ENCODE data around the gene TMPRSS3.

The TMPRSS3 gene

DNA sequence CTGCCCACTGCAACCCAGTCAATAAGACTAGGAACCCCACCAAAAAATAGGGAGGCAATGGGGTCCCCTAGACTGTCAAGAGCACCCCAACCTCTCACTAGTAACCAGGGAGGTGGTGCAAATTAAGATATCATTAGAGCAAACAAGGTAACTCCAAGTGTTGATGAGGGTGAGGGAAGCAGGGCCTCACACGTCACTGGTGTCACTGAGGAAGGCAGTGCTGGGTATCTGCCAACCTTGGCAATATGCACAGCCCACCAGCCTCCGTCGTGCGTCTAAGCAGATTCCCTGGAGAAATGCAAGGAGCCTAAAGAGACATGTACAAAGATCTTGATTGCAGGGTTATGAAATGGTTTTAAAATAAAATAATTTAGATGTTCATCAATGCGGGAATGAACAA, 11.6 kb upstream of the TMPRSS3 start:
- DNase-seq, result no peak
- no peaks in the 10 kb centered on the region for H3K27me3 Mint-ChIP-seq
- peaks cover 55% of the 10 kb centered on the region for H3K36me3 Mint-ChIP-seq (ENCODE audit: low read depth)
- peak overlapping the region; percentile 95 for H3K4me3 Mint-ChIP-seq
- H3K9me3 Mint-ChIP-seq, result no peaks in the 10 kb centered on the region
- peaks cover 58% of the 10 kb centered on the region for H3K4me1 Mint-ChIP-seq (ENCODE audit: low read depth)
- peak overlapping the region; percentile 98 for H3K27ac Mint-ChIP-seq

DNA sequence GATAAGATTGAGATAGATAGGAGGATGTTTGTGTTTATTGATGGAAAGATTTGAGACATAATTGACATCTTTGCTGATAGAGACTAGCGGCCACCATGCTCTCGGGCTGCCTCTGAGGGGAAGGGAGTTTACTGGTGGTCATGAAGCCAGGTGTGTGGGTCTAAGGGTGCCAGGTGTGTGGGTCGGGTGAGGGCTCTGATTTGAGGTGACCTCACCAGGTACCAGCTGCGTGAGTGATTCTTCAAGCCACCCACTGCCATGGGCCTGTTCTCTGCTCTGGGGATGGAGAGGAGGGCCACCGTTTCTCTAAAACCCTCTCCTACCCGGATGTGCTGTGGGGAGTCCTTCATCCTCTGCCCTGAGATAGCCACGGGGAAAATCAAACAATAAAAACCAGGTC, 11.0 kb upstream of the TMPRSS3 start:
- Mint-ChIP-seq H3K27me3 (no peaks in the 10 kb centered on the region), H3K9me3 (peaks cover 4% of the 10 kb centered on the region), H3K4me3 (peak overlapping the region; percentile 95), H3K27ac (peak overlapping the region; percentile 98), H3K36me3 (ENCODE audit: low read depth) (peaks cover 59% of the 10 kb centered on the region), H3K4me1 (ENCODE audit: low read depth) (peaks cover 63% of the 10 kb centered on the region)
- DNase-seq, result peak; percentile 47

DNA sequence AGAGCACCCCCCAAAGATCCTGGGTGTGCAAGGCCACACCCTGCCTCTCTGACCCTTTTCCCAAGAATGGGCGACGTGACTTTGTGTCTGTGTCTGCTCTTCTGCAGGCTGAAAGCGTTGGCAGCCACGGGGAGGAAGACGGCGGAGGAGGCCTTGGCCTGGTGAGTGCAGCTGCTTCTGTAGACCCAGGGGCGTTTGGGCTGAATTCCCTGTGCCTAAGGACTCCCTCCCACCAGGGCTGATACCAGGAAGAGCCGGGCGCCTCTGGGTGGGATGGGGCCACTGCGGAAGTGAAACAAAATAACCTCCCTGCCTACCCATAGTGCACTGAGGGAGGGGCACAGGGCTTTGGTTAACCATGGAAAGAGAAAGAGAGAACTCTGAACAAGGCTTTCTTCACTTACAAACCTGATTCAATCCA, 10.4 kb upstream of the TMPRSS3 start:
- peaks cover 69% of the 10 kb centered on the region for H3K4me1 Mint-ChIP-seq (ENCODE audit: low read depth)
- H3K27me3 Mint-ChIP-seq, result no peaks in the 10 kb centered on the region
- H3K4me3 Mint-ChIP-seq, result peak overlapping the region; percentile 95
- H3K9me3 Mint-ChIP-seq, result peaks cover 9% of the 10 kb centered on the region
- peak; percentile 78 for DNase-seq
- H3K27ac Mint-ChIP-seq, result peak overlapping the region; percentile 98
- peaks cover 64% of the 10 kb centered on the region for H3K36me3 Mint-ChIP-seq (ENCODE audit: low read depth)

DNA sequence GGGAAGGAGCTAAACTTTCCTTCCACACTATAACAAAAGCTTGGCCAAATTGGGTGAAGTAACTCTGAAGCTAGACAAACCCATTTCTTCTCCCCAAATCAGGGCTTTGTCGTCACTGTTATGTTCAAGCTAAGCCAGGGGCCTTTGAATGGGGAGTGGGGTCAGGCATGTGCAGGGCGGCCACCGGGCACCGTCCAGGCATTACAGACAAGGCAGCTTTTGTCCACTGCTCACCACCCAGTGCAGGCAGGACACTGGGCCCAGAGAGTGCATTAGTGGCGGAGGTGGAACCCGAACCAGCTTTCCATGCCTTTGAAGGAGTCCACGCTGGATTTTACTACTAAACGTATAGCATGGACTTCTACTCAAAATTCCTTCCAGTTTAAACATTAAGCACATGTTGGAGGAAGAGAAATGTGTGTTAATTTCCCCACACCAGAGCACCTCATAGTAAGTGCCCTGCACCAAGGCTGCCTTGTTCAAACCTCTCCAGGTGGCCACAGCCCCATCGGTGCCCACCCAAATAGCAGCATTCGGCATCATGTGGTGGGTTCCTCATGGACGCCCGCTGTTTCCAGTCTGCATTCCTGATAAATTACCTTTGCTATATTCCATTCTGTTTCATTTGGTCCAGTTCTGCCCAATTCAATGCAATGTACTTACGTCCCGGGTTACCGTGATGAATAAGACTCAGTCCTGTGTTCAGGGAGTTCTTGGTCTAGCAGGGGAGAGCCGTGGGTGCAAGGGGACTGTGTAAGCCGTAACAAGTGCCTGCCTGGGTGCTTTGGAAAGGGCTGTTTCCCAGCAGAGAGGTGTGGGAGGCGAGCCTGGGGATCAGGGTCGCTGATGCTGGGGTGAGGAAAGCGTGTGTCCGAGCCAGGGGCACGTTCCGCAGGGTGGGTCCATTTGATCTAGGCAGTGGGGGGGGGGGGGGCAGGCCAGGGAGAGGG, 9.5 kb upstream of the TMPRSS3 start:
- H3K4me3 Mint-ChIP-seq, result peak overlapping the region; percentile 95
- no peaks in the 10 kb centered on the region for H3K27me3 Mint-ChIP-seq
- H3K36me3 Mint-ChIP-seq (ENCODE audit: low read depth), result peaks cover 64% of the 10 kb centered on the region
- peak overlapping the region; percentile 98 for H3K27ac Mint-ChIP-seq
- peak; percentile 62 for DNase-seq
- peaks cover 76% of the 10 kb centered on the region for H3K4me1 Mint-ChIP-seq (ENCODE audit: low read depth)
- H3K9me3 Mint-ChIP-seq, result peaks cover 9% of the 10 kb centered on the region

DNA sequence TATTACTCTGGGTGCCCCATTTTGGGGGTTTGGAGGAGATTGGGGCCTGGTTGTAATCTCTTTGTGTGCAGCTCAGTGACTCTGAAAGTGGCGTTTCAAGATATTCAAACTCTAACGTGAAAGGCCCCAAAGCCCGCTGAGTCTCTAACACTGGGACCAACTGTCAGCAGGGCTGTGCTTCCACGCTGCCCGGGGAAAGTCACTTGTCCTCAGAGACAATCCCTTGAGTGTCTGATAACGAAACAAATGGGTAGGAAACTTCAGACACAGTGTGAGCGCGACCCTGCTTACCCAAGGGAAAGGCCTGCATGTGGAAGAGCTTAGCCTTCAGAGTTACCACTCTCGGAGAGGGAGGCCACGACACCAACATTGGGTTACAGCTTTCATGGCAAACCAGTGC, 8.7 kb upstream of the TMPRSS3 start:
- peaks cover 75% of the 10 kb centered on the region for H3K4me1 Mint-ChIP-seq (ENCODE audit: low read depth)
- no peaks in the 10 kb centered on the region for H3K27me3 Mint-ChIP-seq
- H3K36me3 Mint-ChIP-seq (ENCODE audit: low read depth), result peaks cover 64% of the 10 kb centered on the region
- peak; percentile 72 for DNase-seq
- peak overlapping the region; percentile 95 for H3K4me3 Mint-ChIP-seq
- peaks cover 9% of the 10 kb centered on the region for H3K9me3 Mint-ChIP-seq
- peak overlapping the region; percentile 98 for H3K27ac Mint-ChIP-seq

DNA sequence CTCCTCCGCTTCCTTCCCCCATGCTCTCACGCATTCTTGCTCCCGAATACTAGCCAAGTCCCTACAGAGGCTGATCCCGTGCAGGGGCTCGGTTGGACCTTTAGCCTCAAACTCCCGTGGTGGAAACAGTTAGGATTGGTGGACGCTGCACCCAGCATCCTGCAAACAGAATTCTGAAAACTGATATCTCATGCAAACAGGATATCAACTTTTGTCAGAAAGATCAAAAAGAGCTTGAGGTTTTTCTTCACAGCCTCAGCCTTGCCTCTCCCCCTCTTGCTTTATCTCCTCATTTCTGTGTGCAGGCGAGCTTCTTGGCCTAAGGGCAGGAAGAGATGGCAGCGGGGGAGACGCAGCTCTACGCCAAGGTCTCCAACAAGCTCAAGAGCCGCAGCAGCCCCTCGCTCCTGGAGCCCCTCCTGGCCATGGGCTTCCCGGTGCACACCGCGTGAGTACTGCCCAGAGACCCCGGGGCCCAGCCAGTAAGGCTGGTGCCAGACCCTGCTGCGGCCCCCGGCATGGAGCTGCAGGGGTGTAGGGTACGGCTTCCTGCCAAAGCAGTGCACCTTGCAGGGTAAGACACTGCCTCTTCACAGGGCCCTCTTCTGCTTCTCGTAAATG, 7.9 kb upstream of the TMPRSS3 start, which contains the start of gene UBASH3A:
TSS of gene UBASH3A (plus strand) at position 292 of the 621 bp plus-strand sequence. CDS start at position 336, 44 bp downstream.
- Mint-ChIP-seq H3K27ac (peak within 1 kb of the TSS; percentile 98), H3K36me3 (ENCODE audit: low read depth) (peaks cover 64% of the 10 kb centered on the region), H3K4me3 (peak within 1 kb of the TSS; percentile 95), H3K27me3 (no peaks in the 10 kb centered on the region), H3K4me1 (ENCODE audit: low read depth) (peaks cover 76% of the 10 kb centered on the region), H3K9me3 (peaks cover 9% of the 10 kb centered on the region)
- peak; percentile 73 for DNase-seq

DNA sequence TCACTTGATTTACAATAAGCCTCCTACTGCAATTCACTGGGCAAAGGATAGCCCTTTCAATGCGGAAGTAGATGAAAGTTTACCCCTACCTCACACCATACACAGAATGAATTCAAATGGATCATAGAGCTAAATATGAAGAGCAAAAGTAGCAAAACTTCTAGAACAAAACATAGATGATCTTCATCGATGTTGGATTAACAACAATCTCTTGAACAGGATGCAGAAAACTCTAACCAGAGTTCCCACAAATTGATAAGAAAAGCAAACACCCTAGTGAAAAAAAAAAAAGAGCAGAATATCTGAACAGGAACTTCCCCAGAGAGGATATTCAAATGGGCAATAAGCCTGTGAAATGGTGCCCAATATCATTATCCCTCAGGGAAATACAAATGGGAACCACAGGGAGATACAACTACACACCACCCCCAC, 6.0 kb upstream of the TMPRSS3 start:
- Mint-ChIP-seq H3K4me1 (ENCODE audit: low read depth) (peaks cover 73% of the 10 kb centered on the region), H3K27me3 (no peaks in the 10 kb centered on the region), H3K9me3 (peaks cover 9% of the 10 kb centered on the region), H3K36me3 (ENCODE audit: low read depth) (peaks cover 48% of the 10 kb centered on the region), H3K27ac (peak overlapping the region; percentile 81), H3K4me3 (peak overlapping the region; percentile 21)
- DNase-seq, result no peak

DNA sequence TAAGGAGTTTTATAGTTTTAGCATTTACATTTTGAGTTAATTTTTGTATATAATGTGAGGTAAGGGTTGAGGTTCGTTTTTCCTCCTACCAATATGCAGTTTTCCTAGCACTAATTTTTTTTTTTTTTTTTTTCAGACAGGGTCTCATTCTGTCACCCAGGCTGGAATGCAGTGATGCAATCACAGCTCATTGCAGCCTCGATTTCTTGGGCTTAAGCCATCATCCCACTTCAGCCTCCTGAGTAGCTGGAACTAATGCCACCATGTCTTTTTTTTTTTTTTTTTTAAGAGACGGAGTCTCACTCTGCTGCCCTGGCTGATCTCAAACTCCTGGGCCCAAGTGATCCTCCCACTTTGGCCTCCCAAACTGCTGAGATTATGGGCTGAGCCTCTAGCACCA, 5.3 kb upstream of the TMPRSS3 start:
- H3K36me3 Mint-ChIP-seq (ENCODE audit: low read depth), result peaks cover 42% of the 10 kb centered on the region
- H3K4me3 Mint-ChIP-seq, result peak overlapping the region; percentile 21
- H3K4me1 Mint-ChIP-seq (ENCODE audit: low read depth), result peaks cover 71% of the 10 kb centered on the region
- no peaks in the 10 kb centered on the region for H3K27me3 Mint-ChIP-seq
- peak overlapping the region; percentile 81 for H3K27ac Mint-ChIP-seq
- peaks cover 9% of the 10 kb centered on the region for H3K9me3 Mint-ChIP-seq
- DNase-seq, result peak; percentile 2

DNA sequence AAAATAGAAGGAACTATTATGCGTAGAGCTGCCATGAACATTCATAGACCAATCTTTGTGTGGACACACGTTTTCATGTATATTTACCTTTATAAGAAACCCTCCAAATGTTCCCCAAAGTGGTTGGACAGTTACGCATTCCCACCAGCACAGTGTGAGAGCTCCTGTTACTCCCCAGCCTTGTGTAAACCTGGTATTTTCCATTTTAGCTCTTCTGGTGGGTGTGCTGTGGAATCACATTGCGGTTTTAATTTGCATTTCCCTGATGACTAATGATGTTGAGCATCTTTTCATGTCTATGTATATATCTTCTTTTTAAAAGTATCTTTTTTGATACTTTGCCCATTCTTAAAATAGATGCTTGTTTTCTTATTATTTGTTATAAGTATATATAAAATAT, 4.7 kb upstream of the TMPRSS3 start:
- DNase-seq, result peak; percentile 32
- Mint-ChIP-seq H3K27ac (peak overlapping the region; percentile 90), H3K9me3 (peaks cover 9% of the 10 kb centered on the region), H3K4me3 (peak overlapping the region; percentile 53), H3K27me3 (no peaks in the 10 kb centered on the region), H3K4me1 (ENCODE audit: low read depth) (peaks cover 69% of the 10 kb centered on the region), H3K36me3 (ENCODE audit: low read depth) (peaks cover 35% of the 10 kb centered on the region)

DNA sequence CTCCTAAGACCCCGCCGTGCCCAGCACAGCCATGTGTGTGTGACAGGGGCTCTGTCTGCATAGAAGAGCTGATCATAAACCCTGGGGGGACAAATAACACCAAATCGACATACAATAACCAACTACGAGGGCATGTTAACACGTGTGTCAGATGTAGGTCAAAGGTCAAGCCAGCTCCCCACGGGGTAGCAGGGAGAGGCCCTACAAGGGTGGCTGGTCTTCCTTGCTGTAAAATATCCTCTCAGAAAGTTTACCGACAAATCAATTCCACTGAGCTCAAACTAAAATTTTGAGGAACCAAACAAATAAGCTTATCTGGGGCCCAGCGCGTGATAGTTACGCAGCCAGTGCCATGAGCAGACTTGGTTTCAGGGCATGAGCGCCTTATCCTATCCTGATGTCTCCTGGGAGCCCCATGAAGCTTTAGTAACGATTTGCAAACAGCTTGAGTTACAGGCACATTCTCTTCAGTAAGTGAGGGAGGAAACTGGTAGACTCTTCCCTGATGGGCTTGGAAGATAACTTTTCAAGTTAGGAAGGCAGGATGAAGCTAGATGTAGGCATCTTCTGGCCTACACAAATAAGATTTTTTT, 2.7 kb upstream of the TMPRSS3 start:
- peaks cover 9% of the 10 kb centered on the region for H3K9me3 Mint-ChIP-seq
- H3K27me3 Mint-ChIP-seq, result no peaks in the 10 kb centered on the region
- peak overlapping the region; percentile 34 for H3K27ac Mint-ChIP-seq
- H3K36me3 Mint-ChIP-seq (ENCODE audit: low read depth), result peaks cover 20% of the 10 kb centered on the region
- peak; percentile 33 for DNase-seq
- peaks cover 75% of the 10 kb centered on the region for H3K4me1 Mint-ChIP-seq (ENCODE audit: low read depth)
- no peak overlapping the region for H3K4me3 Mint-ChIP-seq

DNA sequence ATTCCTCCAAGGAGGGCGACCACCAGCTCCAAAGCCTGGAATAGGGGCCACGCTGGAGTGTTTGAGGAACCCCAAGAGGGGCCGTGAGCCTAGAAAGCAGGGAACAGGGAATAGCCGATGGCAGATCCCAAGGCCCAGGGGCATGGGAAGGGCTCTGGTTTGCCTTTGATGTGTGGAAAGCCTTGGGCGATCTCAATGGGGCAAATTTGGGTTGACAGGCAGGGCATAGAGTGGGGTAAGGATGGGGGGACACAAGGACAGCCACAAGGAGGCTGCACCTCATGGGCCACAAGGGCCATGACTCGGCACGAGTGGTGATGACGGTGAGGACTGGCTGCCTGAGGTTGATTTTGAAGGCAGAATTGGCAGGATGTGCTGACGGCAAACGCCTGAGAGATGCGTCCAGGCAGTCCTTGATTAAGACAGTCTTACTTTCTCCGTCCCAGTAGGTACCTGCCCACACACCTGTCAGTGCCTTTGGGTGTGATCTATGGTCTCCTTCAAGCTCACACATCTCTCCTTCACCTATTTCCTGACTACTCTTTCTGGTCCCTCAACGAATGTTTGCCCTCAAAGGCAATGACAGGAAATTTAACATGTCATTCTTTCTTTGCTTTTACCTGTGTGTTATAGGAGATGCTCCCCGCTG, 2.0 kb upstream of the TMPRSS3 start:
- Mint-ChIP-seq H3K9me3 (peaks cover 9% of the 10 kb centered on the region), H3K4me3 (no peak overlapping the region), H3K4me1 (ENCODE audit: low read depth) (peaks cover 75% of the 10 kb centered on the region), H3K36me3 (ENCODE audit: low read depth) (peaks cover 20% of the 10 kb centered on the region), H3K27ac (peak overlapping the region; percentile 55), H3K27me3 (no peaks in the 10 kb centered on the region)
- peak; percentile 37 for DNase-seq

DNA sequence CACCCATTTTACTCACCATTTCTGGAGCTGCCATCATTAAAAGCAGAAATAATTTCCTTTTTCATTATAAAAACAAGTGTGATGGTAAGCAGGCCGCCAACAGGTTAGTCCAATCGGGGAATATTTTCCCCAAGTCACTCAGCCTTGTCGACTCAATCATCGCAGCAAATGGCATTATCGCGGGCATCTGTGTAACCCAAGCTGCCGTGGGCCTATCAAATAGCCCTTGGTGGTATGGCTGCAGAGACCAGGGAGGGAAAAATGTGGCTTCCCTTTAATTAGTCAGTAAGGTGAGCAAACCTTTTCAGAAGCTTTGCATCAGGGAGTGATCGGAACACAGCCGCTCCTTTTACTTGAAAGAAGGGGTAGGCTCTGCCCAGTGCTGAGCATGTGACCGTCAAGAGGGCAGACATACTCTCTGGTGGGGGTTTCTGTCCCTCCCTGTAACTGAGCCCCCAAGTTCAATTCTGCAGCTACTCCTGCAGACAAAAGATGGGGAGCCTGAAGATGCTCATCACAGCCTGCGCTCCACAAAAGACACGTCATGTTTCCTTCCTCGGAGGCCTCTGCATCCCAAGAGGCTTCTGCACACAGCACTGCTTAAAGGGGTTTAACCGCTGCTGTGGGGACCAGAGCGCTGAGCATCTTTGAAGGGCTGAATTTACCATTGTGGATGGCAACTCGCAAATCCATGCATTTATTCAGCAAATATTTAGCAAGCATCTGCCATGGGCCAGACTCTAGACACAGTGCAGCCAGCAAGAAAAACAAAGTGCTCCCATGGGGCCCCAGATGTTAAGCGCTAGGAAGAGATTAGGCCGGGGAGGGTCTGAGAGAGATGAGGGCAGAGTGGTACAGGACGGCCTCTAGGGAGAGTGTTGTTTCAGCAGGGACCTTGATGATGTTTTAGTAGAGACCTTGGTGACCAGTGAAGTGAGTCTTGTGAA, 1.2 kb upstream of the TMPRSS3 start:
- Mint-ChIP-seq H3K4me1 (ENCODE audit: low read depth) (peaks cover 77% of the 10 kb centered on the region), H3K4me3 (no peak overlapping the region), H3K9me3 (peaks cover 7% of the 10 kb centered on the region), H3K27me3 (no peaks in the 10 kb centered on the region), H3K36me3 (ENCODE audit: low read depth) (peaks cover 21% of the 10 kb centered on the region), H3K27ac (peak overlapping the region; percentile 55)
- DNase-seq, result no peak

DNA sequence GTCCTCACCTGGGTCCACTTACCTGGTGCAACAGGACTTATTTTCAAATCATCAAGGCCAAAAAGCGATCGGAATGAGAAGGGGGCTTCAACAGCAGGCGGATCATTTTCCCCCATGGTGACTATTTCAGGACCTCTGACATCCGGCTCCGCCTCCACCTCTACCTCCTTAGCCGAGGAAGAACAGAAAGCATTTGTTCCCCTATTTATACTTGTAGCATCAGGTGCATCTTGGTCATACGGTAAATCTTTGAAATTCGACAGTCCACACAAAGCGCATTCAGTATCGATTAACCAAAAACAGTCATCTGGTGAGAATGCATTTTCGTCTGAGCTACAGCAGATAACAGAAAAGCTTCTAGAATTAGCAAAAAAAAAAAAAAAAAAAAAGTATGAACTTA, 550 bp downstream of the TMPRSS3 start:
- H3K4me1 Mint-ChIP-seq (ENCODE audit: low read depth), result peaks cover 78% of the 10 kb centered on the region
- no peaks in the 10 kb centered on the region for H3K27me3 Mint-ChIP-seq
- H3K4me3 Mint-ChIP-seq, result no peak overlapping the region
- no peaks in the 10 kb centered on the region for H3K9me3 Mint-ChIP-seq
- H3K27ac Mint-ChIP-seq, result no peak overlapping the region
- no peak for DNase-seq
- H3K36me3 Mint-ChIP-seq (ENCODE audit: low read depth), result peaks cover 16% of the 10 kb centered on the region
